ENCODE results near the gene MYOG.

DNA sequence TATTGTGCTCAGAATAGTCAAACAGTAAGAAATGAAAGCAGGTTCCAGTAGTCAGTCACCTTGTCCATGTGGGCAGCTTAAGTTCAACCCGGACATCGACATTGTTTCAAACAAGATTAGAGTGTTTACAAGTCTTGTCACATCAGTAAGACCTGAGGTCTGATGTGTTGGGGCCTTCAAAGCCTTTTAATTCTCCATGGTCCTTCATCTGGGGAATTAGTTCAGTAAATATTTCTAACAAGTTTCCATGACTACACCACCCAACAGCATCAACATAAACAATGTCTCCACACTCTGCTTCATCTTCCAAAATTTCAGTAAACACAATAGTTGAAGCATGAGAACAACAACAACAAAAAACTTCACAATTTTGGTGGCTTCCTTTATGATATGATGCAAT, 26.7 kb upstream of the MYOG start:
- TF ChIP-seq, protein P1, sequence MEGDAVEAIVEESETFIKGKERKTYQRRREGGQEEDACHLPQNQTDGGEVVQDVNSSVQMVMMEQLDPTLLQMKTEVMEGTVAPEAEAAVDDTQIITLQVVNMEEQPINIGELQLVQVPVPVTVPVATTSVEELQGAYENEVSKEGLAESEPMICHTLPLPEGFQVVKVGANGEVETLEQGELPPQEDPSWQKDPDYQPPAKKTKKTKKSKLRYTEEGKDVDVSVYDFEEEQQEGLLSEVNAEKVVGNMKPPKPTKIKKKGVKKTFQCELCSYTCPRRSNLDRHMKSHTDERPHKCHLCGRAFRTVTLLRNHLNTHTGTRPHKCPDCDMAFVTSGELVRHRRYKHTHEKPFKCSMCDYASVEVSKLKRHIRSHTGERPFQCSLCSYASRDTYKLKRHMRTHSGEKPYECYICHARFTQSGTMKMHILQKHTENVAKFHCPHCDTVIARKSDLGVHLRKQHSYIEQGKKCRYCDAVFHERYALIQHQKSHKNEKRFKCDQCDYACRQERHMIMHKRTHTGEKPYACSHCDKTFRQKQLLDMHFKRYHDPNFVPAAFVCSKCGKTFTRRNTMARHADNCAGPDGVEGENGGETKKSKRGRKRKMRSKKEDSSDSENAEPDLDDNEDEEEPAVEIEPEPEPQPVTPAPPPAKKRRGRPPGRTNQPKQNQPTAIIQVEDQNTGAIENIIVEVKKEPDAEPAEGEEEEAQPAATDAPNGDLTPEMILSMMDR (conservative IDR thresholded peaks at IDR 0.05; ENCODE audit: low read length): no peak
- no peak for TF ChIP-seq EZH2phosphoT487 (IDR thresholded peaks at IDR 0.05; ENCODE audit: borderline replicate concordance)
